ENCODE data around the gene TOX2. TPM values are rescaled to one million over a fixed set of nuclear protein-coding genes. Genes with fewer than 3 reads are reported as not detected.

Gene TOX2
- total RNA-seq, 5 donors from 2014 or later (not counting 1 experiment from before 2014, with no cell fraction given) = 0.38 to 3.0 (median 1.6) TPM

GRCh38 chr20:44080646-44081267, 166.1 kb downstream of the TOX2 start:
- Histone ChIP-seq H3K27me3 (replicated peaks in 1 of 2; ENCODE audit: control insufficient read depth in 2 of 2, extremely low read depth in 1 of 2, insufficient read depth in 2 of 2, low read length in 1 of 2) (no peaks in the 10 kb centered on the region), H3K9me3 (no peaks in the 10 kb centered on the region), H3K4me1 (ENCODE audit: control insufficient read depth in 1 of 2, extremely low read depth in 1 of 2, insufficient read depth in 2 of 2, low read length in 2 of 2) (peaks cover 10 to 11% of the 10 kb centered on the region in 2 experiments), H3K36me3 (ENCODE audit: control insufficient read depth in 2 of 2, extremely low read depth in 1 of 2, insufficient read depth in 1 of 2, low read length in 1 of 2) (no peaks in the 10 kb centered on the region), H3K27ac (ENCODE audit: low read length) (no peak overlapping the region), H3K4me3 (ENCODE audit: control insufficient read depth in 1 of 2, extremely low read depth in 1 of 2, low read length in 1 of 2) (no peak overlapping the region)
- WGBS (ENCODE audit: insufficient coverage) = 8% methylated on average over 6 of the region's 8 CpGs
- peak; percentile 56 to 91 (median 75) for DNase-seq
- peaks cover 22 to 35% (median 24%) of the 10 kb centered on the region in 3 donors for H3K4me1 Mint-ChIP-seq
- no peaks in the 10 kb centered on the region for H3K9me3 Mint-ChIP-seq
- POLR2A ChIA-PET = interaction anchor here (0.6 kb wide), 2 partner anchors 8 to 99 kb away, joined by 3 to 4 read pairs; no protein-coding TSS in a partner anchor
- no peak overlapping the region for H3K27ac Mint-ChIP-seq
- peak; percentile 91 to 96 (median 94) for ATAC-seq (replicated peaks in 1 of 4)
- H3K27me3 Mint-ChIP-seq = no peaks in the 10 kb centered on the region
- no peaks in the 10 kb centered on the region for H3K36me3 Mint-ChIP-seq
- CTCF ChIA-PET = interaction anchor here (0.5 to 2.4 kb wide), 23 partner anchors 9 to 566 kb away, joined by 3 to 18 read pairs (median 4); no protein-coding TSS in a partner anchor
- peak overlapping the region in 1 of 3 donors; percentile 21 for H3K4me3 Mint-ChIP-seq

GRCh38 chr20:44081476-44081875, 166.8 kb downstream of the TOX2 start:
- no peak for DNase-seq
- POLR2A ChIA-PET = no interaction called here

GRCh38 chr20:44081888-44082287, 167.2 kb downstream of the TOX2 start:
- no peaks in the 10 kb centered on the region for H3K9me3 Mint-ChIP-seq

More at GRCh38 chr20:44081476-44081875, 166.8 kb downstream of the TOX2 start:
- no peak overlapping the region for H3K4me3 Mint-ChIP-seq
- H3K27me3 Mint-ChIP-seq = no peaks in the 10 kb centered on the region
- no peaks in the 10 kb centered on the region for H3K9me3 Mint-ChIP-seq
- H3K4me1 Mint-ChIP-seq = peaks cover 22 to 30% (median 22%) of the 10 kb centered on the region in 3 donors
- Histone ChIP-seq H3K9me3 (no peaks in the 10 kb centered on the region), H3K27ac (ENCODE audit: low read length) (no peak overlapping the region), H3K36me3 (ENCODE audit: control insufficient read depth in 2 of 2, extremely low read depth in 1 of 2, insufficient read depth in 1 of 2, low read length in 1 of 2) (no peaks in the 10 kb centered on the region), H3K27me3 (replicated peaks in 1 of 2; ENCODE audit: control insufficient read depth in 2 of 2, extremely low read depth in 1 of 2, insufficient read depth in 2 of 2, low read length in 1 of 2) (no peaks in the 10 kb centered on the region), H3K4me1 (ENCODE audit: control insufficient read depth in 1 of 2, extremely low read depth in 1 of 2, insufficient read depth in 2 of 2, low read length in 2 of 2) (peaks cover 10 to 11% of the 10 kb centered on the region in 2 experiments), H3K4me3 (ENCODE audit: control insufficient read depth in 1 of 2, extremely low read depth in 1 of 2, low read length in 1 of 2) (no peak overlapping the region)
- 63% methylated on average over 4 of the region's 4 CpGs for WGBS (ENCODE audit: insufficient coverage)
- no peak overlapping the region for H3K27ac Mint-ChIP-seq
- CTCF ChIA-PET = interaction anchor here (0.7 to 2.4 kb wide), 6 partner anchors 12 to 390 kb away, joined by 3 to 18 read pairs (median 6); no protein-coding TSS in a partner anchor
- no peak for ATAC-seq (replicated peaks in 1 of 4)
- H3K36me3 Mint-ChIP-seq = no peaks in the 10 kb centered on the region

GRCh38 chr20:44083220-44083933, 168.7 kb downstream of the TOX2 start:
- 90% methylated on average over 7 of the region's 10 CpGs for WGBS (ENCODE audit: insufficient coverage)
- H3K27me3 ChIP-seq (replicated peaks in 1 of 2; ENCODE audit: control insufficient read depth in 2 of 2, extremely low read depth in 1 of 2, insufficient read depth in 2 of 2, low read length in 1 of 2) = peaks cover 0 to 4% of the 10 kb centered on the region in 2 experiments
- ATAC-seq (replicated peaks in 1 of 4) (no peak), DNase-seq (no peak)
- POLR2A ChIA-PET = no interaction called here
- H3K36me3 Mint-ChIP-seq = no peaks in the 10 kb centered on the region
- H3K4me3 Mint-ChIP-seq = no peak overlapping the region
- no peaks in the 10 kb centered on the region for H3K9me3 ChIP-seq
- no peak overlapping the region for H3K27ac ChIP-seq (ENCODE audit: low read length)
- H3K4me1 ChIP-seq (ENCODE audit: control insufficient read depth in 1 of 2, extremely low read depth in 1 of 2, insufficient read depth in 2 of 2, low read length in 2 of 2) = peaks cover 8 to 11% of the 10 kb centered on the region in 2 experiments
- peaks cover 0 to 3% of the 10 kb centered on the region in 2 donors for H3K27me3 Mint-ChIP-seq
- H3K36me3 ChIP-seq (ENCODE audit: control insufficient read depth in 2 of 2, extremely low read depth in 1 of 2, insufficient read depth in 1 of 2, low read length in 1 of 2) = no peaks in the 10 kb centered on the region
- no peak overlapping the region for H3K4me3 ChIP-seq (ENCODE audit: control insufficient read depth in 1 of 2, extremely low read depth in 1 of 2, low read length in 1 of 2)
- H3K9me3 Mint-ChIP-seq = no peaks in the 10 kb centered on the region
- H3K27ac Mint-ChIP-seq = no peak overlapping the region
- peaks cover 18 to 26% (median 19%) of the 10 kb centered on the region in 3 donors for H3K4me1 Mint-ChIP-seq
- CTCF ChIA-PET = interaction anchor here (0.7 kb wide), 3 partner anchors 13 to 454 kb away, joined by 3 to 9 read pairs (median 8); no protein-coding TSS in a partner anchor

More at GRCh38 chr20:44081888-44082287, 167.2 kb downstream of the TOX2 start:
- H3K4me3 Mint-ChIP-seq = no peak overlapping the region
- DNase-seq (no peak), ATAC-seq (replicated peaks in 1 of 4) (no peak)
- Histone ChIP-seq H3K9me3 (no peaks in the 10 kb centered on the region), H3K4me1 (ENCODE audit: control insufficient read depth in 1 of 2, extremely low read depth in 1 of 2, insufficient read depth in 2 of 2, low read length in 2 of 2) (peaks cover 10 to 11% of the 10 kb centered on the region in 2 experiments), H3K27ac (ENCODE audit: low read length) (no peak overlapping the region), H3K36me3 (ENCODE audit: control insufficient read depth in 2 of 2, extremely low read depth in 1 of 2, insufficient read depth in 1 of 2, low read length in 1 of 2) (no peaks in the 10 kb centered on the region), H3K27me3 (replicated peaks in 1 of 2; ENCODE audit: control insufficient read depth in 2 of 2, extremely low read depth in 1 of 2, insufficient read depth in 2 of 2, low read length in 1 of 2) (no peaks in the 10 kb centered on the region), H3K4me3 (ENCODE audit: control insufficient read depth in 1 of 2, extremely low read depth in 1 of 2, low read length in 1 of 2) (no peak overlapping the region)
- no peaks in the 10 kb centered on the region for H3K36me3 Mint-ChIP-seq
- no peaks in the 10 kb centered on the region for H3K27me3 Mint-ChIP-seq
- ChIA-PET POLR2A (no interaction called here), CTCF (interaction anchor here (0.7 to 2.4 kb wide), 4 partner anchors 24 to 390 kb away, joined by 3 to 18 read pairs (median 6); no protein-coding TSS in a partner anchor)
- H3K27ac Mint-ChIP-seq = no peak overlapping the region
- peaks cover 22 to 30% (median 22%) of the 10 kb centered on the region in 3 donors for H3K4me1 Mint-ChIP-seq
- 73% methylated on average over 3 of the region's 5 CpGs for WGBS (ENCODE audit: insufficient coverage)

- CTCF ChIA-PET = interaction anchor here (0.7 to 0.8 kb wide), 3 partner anchors 25 to 299 kb away, joined by 4 to 5 read pairs (median 4); no protein-coding TSS in a partner anchor
- ATAC-seq (replicated peaks in 1 of 4) = no peak
- Histone ChIP-seq H3K4me1 (ENCODE audit: control insufficient read depth in 1 of 2, extremely low read depth in 1 of 2, insufficient read depth in 2 of 2, low read length in 2 of 2) (peaks cover 6 to 9% of the 10 kb centered on the region in 2 experiments), H3K27ac (ENCODE audit: low read length) (no peak overlapping the region), H3K4me3 (ENCODE audit: control insufficient read depth in 1 of 2, extremely low read depth in 1 of 2, low read length in 1 of 2) (no peak overlapping the region), H3K9me3 (no peaks in the 10 kb centered on the region), H3K27me3 (replicated peaks in 1 of 2; ENCODE audit: control insufficient read depth in 2 of 2, extremely low read depth in 1 of 2, insufficient read depth in 2 of 2, low read length in 1 of 2) (peaks cover 0 to 6% of the 10 kb centered on the region in 2 experiments), H3K36me3 (ENCODE audit: control insufficient read depth in 2 of 2, extremely low read depth in 1 of 2, insufficient read depth in 1 of 2, low read length in 1 of 2) (no peaks in the 10 kb centered on the region)
- DNase-seq = no peak
- Mint-ChIP-seq H3K27me3 (peaks cover 0 to 3% of the 10 kb centered on the region in 2 donors), H3K4me1 (peaks cover 13 to 16% (median 14%) of the 10 kb centered on the region in 3 donors), H3K36me3 (no peaks in the 10 kb centered on the region), H3K9me3 (no peaks in the 10 kb centered on the region), H3K27ac (no peak overlapping the region), H3K4me3 (no peak overlapping the region)
- WGBS (ENCODE audit: insufficient coverage) = no CpG with 5 or more reads among the region's 2 CpGs
- POLR2A ChIA-PET = no interaction called here
These were observed 169.8 kb downstream of the TOX2 start for GRCh38 chr20:44084439-44084838.

GRCh38 chr20:44084891-44085290, 170.2 kb downstream of the TOX2 start:
- no peaks in the 10 kb centered on the region for H3K9me3 ChIP-seq
- Mint-ChIP-seq H3K9me3 (no peaks in the 10 kb centered on the region), H3K4me3 (no peak overlapping the region), H3K27me3 (peaks cover 0 to 3% of the 10 kb centered on the region in 2 donors), H3K36me3 (no peaks in the 10 kb centered on the region), H3K4me1 (peaks cover 10 to 11% (median 10%) of the 10 kb centered on the region in 3 donors), H3K27ac (no peak overlapping the region)
- no peak overlapping the region for H3K27ac ChIP-seq (ENCODE audit: low read length)
- DNase-seq (no peak), ATAC-seq (replicated peaks in 1 of 4) (no peak)
- no peaks in the 10 kb centered on the region for H3K36me3 ChIP-seq (ENCODE audit: control insufficient read depth in 2 of 2, extremely low read depth in 1 of 2, insufficient read depth in 1 of 2, low read length in 1 of 2)
- CTCF ChIA-PET = no interaction called here
- peaks cover 6 to 8% of the 10 kb centered on the region in 2 experiments for H3K4me1 ChIP-seq (ENCODE audit: control insufficient read depth in 1 of 2, extremely low read depth in 1 of 2, insufficient read depth in 2 of 2, low read length in 2 of 2)
- 96% methylated on average over 5 of the region's 7 CpGs for WGBS (ENCODE audit: insufficient coverage)
- H3K4me3 ChIP-seq (ENCODE audit: control insufficient read depth in 1 of 2, extremely low read depth in 1 of 2, low read length in 1 of 2) = no peak overlapping the region
- peaks cover 0 to 6% of the 10 kb centered on the region in 2 experiments for H3K27me3 ChIP-seq (replicated peaks in 1 of 2; ENCODE audit: control insufficient read depth in 2 of 2, extremely low read depth in 1 of 2, insufficient read depth in 2 of 2, low read length in 1 of 2)
- POLR2A ChIA-PET = no interaction called here
